ENCODE data around the gene MSH6. TPM values are rescaled to one million over a fixed set of nuclear protein-coding genes. Genes with fewer than 3 reads are reported as not detected.

Gene MSH6
- total and polyA plus RNA-seq, 10 donors = 6.2 to 33.1 (median 26.4) TPM

DNA sequence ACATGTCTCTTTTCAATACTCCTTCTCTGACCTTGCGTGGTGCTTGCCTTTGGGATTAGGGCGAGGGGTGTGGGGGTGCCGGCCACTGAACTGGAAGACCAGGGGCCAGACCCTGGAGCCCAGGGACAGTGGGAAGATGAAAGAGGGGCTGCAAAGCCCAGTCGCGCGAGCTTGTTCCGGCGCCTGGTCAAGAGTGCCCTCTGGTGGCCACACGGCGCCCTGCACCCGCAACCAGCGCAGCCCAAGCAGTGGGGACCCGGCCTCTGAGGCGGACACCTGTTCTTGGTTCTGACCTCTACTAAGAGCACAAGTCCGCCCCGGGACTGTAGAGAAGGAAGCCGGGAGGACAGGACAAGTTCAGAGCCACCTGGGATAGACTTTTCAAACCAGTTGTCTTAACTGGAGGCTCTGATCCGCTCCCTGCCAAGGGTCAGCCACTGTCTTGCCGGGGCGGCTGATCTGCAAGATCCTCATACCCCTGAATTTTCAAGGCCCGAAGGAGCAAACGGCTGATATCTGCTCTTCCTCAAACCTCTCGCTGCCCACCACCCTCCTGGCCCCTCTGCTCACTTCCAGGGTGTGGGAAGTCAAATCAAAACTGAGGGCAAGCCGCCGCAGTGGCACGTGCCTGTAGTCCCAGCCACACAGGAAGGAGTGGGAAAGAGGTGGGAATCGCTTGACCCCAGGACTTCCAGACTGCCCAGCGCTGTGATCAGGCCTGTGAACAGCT is 14.9 kb upstream of the MSH6 start:
- Histone ChIP-seq H3K36me3 (no peaks in the 10 kb centered on the region), H3K9me3 (no peaks in the 10 kb centered on the region), H3K27ac (no peak overlapping the region), H3K4me3 (peak overlapping the region in 1 of 8 donors; percentile 30), H3K27me3 (replicated peaks in 1 of 7) (peaks cover 0 to 2% (median 0%) of the 10 kb centered on the region in 7 donors), H3K4me1 (peaks cover 0 to 9% (median 7%) of the 10 kb centered on the region in 6 donors)
- WGBS, 5 donors = 26 to 32% (median 27%) methylated on average over 24 to 28 of the region's 28 CpGs
- TF ChIP-seq, protein P1, sequence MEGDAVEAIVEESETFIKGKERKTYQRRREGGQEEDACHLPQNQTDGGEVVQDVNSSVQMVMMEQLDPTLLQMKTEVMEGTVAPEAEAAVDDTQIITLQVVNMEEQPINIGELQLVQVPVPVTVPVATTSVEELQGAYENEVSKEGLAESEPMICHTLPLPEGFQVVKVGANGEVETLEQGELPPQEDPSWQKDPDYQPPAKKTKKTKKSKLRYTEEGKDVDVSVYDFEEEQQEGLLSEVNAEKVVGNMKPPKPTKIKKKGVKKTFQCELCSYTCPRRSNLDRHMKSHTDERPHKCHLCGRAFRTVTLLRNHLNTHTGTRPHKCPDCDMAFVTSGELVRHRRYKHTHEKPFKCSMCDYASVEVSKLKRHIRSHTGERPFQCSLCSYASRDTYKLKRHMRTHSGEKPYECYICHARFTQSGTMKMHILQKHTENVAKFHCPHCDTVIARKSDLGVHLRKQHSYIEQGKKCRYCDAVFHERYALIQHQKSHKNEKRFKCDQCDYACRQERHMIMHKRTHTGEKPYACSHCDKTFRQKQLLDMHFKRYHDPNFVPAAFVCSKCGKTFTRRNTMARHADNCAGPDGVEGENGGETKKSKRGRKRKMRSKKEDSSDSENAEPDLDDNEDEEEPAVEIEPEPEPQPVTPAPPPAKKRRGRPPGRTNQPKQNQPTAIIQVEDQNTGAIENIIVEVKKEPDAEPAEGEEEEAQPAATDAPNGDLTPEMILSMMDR (IDR thresholded peaks at IDR 0.05 in 8 of 11, conservative IDR thresholded peaks at IDR 0.05 in 3 of 11) = peak; percentile 92 to 100 (median 99)
- peak in 2 of 3 donors; percentile 40 to 57 for TF ChIP-seq POLR2AphosphoS5 (IDR thresholded peaks at IDR 0.05)
- TF ChIP-seq POLR2A (IDR thresholded peaks at IDR 0.05) = no peak
- peak; percentile 95 for DNase-seq
- intact Hi-C loops (cut with DNase I; ENCODE audit: low total_unique reads) = loop anchor here (5.0 kb wide), 2 partner anchors 331 to 431 kb away; no protein-coding TSS in a partner anchor

DNA sequence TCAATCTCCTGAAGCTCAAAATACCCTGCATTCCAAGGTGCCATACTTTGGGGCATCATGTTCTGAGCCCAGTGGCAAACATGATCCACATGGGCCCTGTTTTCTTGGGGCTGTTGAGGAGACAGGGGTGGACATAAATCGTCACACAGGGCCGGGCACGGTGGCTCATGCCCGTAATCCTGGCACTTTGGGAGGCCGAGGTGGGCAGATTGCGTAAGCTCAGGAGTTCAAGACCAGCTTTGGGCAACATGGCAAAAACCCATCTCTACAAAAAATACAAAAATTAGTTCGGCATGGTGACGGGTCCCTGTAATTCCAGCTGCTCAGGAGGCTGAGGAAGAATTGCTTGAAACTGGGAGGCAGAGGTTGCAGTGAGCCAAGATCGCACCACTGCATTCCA is 13.6 kb upstream of the MSH6 start:
- WGBS, 5 donors = 94 to 98% (median 95%) methylated on average over 9 of the region's 9 CpGs
- H3K27ac ChIP-seq = no peak overlapping the region
- no peaks in the 10 kb centered on the region for H3K9me3 ChIP-seq
- H3K4me1 ChIP-seq = peaks cover 0 to 9% (median 7%) of the 10 kb centered on the region in 6 donors
- DNase-seq = no peak
- peaks cover 0 to 2% (median 0%) of the 10 kb centered on the region in 7 donors for H3K27me3 ChIP-seq (replicated peaks in 1 of 7)
- no peak for TF ChIP-seq POLR2AphosphoS5 (IDR thresholded peaks at IDR 0.05)
- no peak for TF ChIP-seq POLR2A (IDR thresholded peaks at IDR 0.05)
- TF ChIP-seq, protein P1 (IDR thresholded peaks at IDR 0.05 in 8 of 11, conservative IDR thresholded peaks at IDR 0.05 in 3 of 11) = no peak
- no peaks in the 10 kb centered on the region for H3K36me3 ChIP-seq
- intact Hi-C loops (cut with DNase I; ENCODE audit: low total_unique reads) = loop anchor here (5.0 kb wide), 2 partner anchors 332 to 432 kb away; no protein-coding TSS in a partner anchor
- no peak overlapping the region for H3K4me3 ChIP-seq

DNA sequence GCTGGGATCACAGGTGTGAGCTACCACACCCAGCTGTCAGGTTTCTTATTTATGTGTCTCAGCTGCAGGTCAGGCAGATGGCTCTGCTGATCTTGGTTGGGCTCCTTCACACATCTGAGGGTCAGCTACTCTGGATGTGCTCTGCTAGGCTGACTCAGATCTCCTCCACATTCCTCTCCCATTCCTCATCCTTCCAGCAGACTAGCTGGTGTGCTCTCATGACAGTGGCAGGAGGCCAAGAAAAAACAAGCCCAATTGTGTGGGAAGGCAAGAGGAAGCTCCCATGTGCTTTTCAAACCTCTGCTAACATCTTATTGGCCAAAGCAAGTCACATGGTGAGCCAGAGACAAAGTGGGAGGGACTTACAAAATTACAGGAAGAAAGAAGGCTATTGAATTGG is 11.7 kb upstream of the MSH6 start:
- TF ChIP-seq POLR2A (IDR thresholded peaks at IDR 0.05) (no peak), POLR2AphosphoS5 (IDR thresholded peaks at IDR 0.05) (no peak)
- TF ChIP-seq, protein P1 (IDR thresholded peaks at IDR 0.05 in 8 of 11, conservative IDR thresholded peaks at IDR 0.05 in 3 of 11) = no peak
- Histone ChIP-seq H3K27ac (no peak overlapping the region), H3K4me1 (peaks cover 0 to 9% (median 7%) of the 10 kb centered on the region in 6 donors), H3K36me3 (no peaks in the 10 kb centered on the region), H3K4me3 (no peak overlapping the region), H3K27me3 (replicated peaks in 1 of 7) (peaks cover 0 to 2% (median 0%) of the 10 kb centered on the region in 7 donors), H3K9me3 (no peaks in the 10 kb centered on the region)
- intact Hi-C loops (cut with DNase I; ENCODE audit: low total_unique reads) = no loop called here
- DNase-seq = no peak

DNA sequence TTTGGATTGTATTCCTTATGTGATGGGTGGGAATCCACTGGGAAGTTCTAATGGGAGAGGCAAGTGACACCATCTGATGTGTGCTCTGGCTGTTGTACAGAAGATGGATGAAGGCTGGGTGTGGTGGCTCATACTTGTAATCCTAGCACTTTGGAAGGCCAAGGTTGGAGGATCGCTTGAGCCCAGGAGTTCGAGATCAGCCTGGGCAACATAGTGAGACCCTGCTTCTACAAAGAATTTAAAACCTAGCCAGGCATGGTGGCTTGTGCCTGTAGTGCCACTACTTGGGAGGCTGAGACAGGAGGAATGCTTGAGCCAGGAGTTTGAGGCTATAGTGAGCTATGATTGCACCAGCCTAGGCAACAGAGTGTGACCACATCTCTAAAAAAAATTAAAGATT is 10.6 kb upstream of the MSH6 start:
- Histone ChIP-seq H3K4me3 (no peak overlapping the region), H3K36me3 (no peaks in the 10 kb centered on the region), H3K9me3 (no peaks in the 10 kb centered on the region), H3K4me1 (peaks cover 0 to 9% (median 7%) of the 10 kb centered on the region in 6 donors), H3K27ac (no peak overlapping the region), H3K27me3 (replicated peaks in 1 of 7) (no peaks in the 10 kb centered on the region)
- WGBS, 5 donors = 94 to 98% (median 96%) methylated on average over 2 of the region's 2 CpGs
- DNase-seq = peak; percentile 11
- intact Hi-C loops (cut with DNase I; ENCODE audit: low total_unique reads) = no loop called here
- TF ChIP-seq POLR2A (IDR thresholded peaks at IDR 0.05) (no peak), POLR2AphosphoS5 (IDR thresholded peaks at IDR 0.05) (no peak)
- TF ChIP-seq, protein P1 (IDR thresholded peaks at IDR 0.05 in 8 of 11, conservative IDR thresholded peaks at IDR 0.05 in 3 of 11) = no peak
